Fibroblast of pulmonary artery (primary cell): ENCODE data around the gene HOXA9.
A peak's percentile ranks its signal among the peaks of the same experiment; 100 is the strongest.

ENCODE experiments used
- DNase-seq: peaks from one replicate; pipeline ENCODE4 v3.0.0-alpha.2; 2010; ENCODE audit warnings: low read depth
- H3K4me3 ChIP-seq: replicated peaks from 2 replicates; pipeline ENCODE4 v1.5.1; 2011; ENCODE audit warnings: low read depth, mild to moderate bottlenecking, control low read depth, low read length, moderate library complexity
- TF ChIP-seq, protein P1 (sequence below): IDR thresholded peaks from 2 replicates; pipeline ENCODE4 v1.5.1; 2011; ENCODE audit warnings: mild to moderate bottlenecking, control low read depth, low read length, inconsistent platforms; ENCODE audit errors: missing control alignments

Gene HOXA9

DNA sequence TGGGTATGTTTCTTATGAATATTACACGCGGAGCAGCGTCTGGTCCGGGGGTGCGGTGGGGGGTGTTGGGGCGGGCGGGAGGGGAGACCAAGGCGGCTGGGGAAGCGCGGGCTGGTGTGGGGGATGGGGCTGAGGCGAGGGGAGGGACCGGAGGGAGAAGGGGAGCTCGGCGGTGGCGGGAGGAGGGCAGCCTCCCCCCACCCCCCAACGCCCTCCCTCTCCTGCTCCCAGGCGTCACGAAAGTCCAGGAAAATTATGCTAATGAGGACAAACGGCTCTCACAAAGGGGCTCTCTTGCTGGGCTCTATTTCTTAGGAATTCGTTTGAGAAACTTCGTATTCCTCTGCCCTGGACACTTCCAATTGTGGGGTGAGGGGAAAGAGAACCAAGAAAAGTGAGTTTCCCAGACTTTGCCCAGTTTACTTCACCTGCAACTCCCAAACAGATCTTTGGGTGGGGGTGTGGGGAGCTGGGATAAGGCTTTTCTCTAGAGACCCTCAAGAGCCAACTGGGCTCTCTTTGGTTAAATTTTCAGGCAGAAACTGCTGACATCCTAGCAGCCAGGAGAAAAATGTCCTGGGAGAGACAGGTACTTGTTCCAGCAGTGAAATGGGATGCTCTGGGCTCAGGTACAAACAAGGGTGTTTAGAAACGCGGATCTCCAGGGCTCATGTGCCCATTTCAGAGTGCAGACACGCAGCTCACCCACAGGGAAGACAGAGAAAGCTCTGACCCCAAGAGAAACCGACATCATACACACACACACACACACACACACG is 51.2 kb downstream of the HOXA9 start:
- no peak for DNase-seq
- TF ChIP-seq, protein P1, sequence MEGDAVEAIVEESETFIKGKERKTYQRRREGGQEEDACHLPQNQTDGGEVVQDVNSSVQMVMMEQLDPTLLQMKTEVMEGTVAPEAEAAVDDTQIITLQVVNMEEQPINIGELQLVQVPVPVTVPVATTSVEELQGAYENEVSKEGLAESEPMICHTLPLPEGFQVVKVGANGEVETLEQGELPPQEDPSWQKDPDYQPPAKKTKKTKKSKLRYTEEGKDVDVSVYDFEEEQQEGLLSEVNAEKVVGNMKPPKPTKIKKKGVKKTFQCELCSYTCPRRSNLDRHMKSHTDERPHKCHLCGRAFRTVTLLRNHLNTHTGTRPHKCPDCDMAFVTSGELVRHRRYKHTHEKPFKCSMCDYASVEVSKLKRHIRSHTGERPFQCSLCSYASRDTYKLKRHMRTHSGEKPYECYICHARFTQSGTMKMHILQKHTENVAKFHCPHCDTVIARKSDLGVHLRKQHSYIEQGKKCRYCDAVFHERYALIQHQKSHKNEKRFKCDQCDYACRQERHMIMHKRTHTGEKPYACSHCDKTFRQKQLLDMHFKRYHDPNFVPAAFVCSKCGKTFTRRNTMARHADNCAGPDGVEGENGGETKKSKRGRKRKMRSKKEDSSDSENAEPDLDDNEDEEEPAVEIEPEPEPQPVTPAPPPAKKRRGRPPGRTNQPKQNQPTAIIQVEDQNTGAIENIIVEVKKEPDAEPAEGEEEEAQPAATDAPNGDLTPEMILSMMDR = no peak
- peak overlapping the region; percentile 27 for H3K4me3 ChIP-seq

DNA sequence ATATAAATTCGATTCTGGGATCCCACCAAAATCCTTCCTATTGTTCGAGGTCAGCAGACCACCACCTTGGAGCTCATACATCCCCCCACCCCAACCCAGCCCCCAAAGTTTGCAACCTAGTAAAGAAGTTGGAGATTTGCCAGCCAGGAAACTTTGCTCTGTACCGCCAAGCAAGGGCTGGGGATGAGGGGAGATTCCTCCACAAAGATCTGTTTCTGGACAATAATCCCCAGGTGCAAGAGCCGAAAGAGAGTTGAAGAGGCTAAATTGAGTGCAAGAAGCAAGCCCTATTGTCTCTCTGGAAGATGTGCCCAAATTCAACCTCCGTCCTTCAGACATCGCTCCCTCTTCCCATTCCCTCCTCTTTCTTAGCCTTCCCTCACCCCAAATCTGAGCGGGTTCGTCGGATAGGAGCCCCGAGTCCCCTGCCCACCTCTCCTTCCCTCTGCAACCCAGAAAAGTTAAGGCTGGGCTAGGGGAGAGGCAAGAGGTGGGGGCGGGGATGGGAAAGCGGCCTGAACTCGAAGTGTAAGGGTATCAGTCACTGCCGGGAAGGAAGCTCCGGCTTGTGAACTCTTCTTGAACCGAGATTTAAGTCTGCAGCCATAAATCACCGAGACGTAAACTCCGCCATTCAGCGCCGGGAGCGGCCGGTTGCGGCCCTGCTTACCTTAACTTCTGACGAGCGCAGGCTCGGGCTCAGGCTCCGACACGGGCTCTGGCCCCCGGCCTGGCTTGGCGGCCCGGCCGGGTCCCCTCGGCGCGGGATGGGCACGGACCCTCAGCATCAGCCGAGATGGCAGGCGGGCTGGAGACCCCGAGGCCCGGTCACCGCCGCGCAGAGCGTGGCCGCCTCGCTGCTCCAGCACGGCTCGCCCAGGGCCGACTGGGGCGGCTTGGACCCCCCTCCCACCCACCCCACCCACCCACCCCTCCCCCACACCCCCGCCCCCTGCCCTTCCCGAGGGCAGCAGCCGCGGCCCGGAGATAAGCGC is 52.1 kb downstream of the HOXA9 start:
- TF ChIP-seq, protein P1 = no peak
- peak; percentile 61 for DNase-seq
- H3K4me3 ChIP-seq = peak overlapping the region; percentile 43
